ENCODE results near the gene GAS5. TPM values are rescaled to one million over a fixed set of nuclear protein-coding genes. Genes with fewer than 3 reads are reported as not detected.

The GAS5 gene
- total and polyA plus RNA-seq, 9 of the 15 experiments (the other 6 are each of a cell fraction or from before 2014, with no cell fraction given): 565 to 1,860 (median 1,006) TPM

DNA sequence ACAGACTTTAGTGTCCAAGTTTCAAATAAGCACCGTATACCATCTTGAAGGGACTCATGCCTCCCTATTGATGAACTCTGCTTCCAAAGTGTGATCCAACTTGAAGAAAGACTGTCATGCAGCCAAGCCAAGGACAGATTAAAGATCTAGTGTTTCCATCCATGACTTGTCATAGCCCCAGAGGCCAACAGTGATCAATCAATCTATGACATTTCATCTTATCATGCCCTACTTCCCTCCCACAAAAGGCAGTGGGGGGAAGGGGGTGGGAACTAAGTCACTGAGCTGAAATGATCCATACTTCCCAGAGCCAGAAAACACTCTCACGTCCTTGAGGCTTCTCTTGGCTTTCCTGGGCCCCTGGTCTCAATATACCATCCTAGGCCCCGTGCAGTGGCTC, 45.3 kb upstream of the GAS5 start (continued):
- TF ChIP-seq, protein P1, sequence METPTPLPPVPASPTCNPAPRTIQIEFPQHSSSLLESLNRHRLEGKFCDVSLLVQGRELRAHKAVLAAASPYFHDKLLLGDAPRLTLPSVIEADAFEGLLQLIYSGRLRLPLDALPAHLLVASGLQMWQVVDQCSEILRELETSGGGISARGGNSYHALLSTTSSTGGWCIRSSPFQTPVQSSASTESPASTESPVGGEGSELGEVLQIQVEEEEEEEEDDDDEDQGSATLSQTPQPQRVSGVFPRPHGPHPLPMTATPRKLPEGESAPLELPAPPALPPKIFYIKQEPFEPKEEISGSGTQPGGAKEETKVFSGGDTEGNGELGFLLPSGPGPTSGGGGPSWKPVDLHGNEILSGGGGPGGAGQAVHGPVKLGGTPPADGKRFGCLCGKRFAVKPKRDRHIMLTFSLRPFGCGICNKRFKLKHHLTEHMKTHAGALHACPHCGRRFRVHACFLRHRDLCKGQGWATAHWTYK (CRISPR knock-in tag; IDR thresholded peaks at IDR 0.05): 0 out of 2 replicates have a peak, but pooled peaks have one; percentile 18
- TF ChIP-seq CXXC5 (CRISPR knock-in tag; IDR thresholded peaks at IDR 0.05) (no peak), NR4A1 (CRISPR knock-in tag; IDR thresholded peaks at IDR 0.05) (no peak), NR4A1 (tag; IDR thresholded peaks at IDR 0.05) (no peak), MBD2 (IDR thresholded peaks at IDR 0.05; ENCODE audit: borderline replicate concordance, low read depth) (no peak), MAFG (tag; conservative IDR thresholded peaks at IDR 0.05) (peak; percentile 10; the same call in 1 of the 2 replicates), ZNF384 (IDR thresholded peaks at IDR 0.05; ENCODE audit: low read depth, low read length) (no peak)

DNA sequence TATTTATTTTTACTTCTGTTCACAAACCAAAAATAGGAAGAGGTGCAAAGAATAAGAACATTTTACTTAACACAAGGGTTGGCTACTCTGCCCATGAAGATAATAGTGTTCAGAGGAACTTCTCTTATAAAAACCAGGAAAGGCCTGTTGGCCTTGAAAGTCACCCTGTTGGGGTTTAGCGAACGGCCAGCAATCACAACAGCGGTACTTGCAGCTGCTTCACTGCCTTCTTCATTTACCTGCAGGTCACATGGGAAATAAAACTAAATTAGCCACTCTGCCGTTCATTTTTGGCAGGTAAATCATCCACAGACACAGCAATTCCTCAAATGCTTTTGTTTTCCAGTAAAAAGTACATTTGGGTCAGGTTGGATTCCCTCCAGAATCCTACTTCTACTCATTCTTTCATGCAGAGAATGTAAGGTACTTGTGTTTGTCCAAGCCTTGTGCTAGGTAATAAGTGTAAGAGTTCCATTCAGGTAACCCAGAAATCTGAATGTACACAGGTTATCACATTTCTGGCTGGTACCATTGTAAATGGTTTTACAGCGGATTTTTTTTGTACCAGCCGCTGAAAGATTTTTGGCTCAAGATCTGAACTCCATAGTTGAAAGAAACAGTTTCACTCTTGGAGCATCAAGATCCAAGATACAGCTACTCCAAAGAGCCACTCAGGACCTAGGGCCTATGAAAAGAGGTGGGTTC, 36.2 kb upstream of the GAS5 start:
- Histone ChIP-seq H3K36me3 (ENCODE audit: control insufficient read depth, insufficient read depth, low read length) (no peaks in the 10 kb centered on the region), H3K4me3 (no peak overlapping the region), H3K9ac (ENCODE audit: insufficient read depth in 1 of 2, low read depth in 2 of 2, low read length in 2 of 2) (no peak overlapping the region), H3K9me3 (replicated peaks; ENCODE audit: control insufficient read depth, insufficient read depth, low read depth, low read length) (no peaks in the 10 kb centered on the region), H3K79me2 (ENCODE audit: control insufficient read depth, insufficient read depth, low read length) (no peaks in the 10 kb centered on the region), H3K9me1 (ENCODE audit: control insufficient read depth, insufficient read depth, low read length) (no peaks in the 10 kb centered on the region), H4K20me1 (replicated peaks; ENCODE audit: control insufficient read depth, insufficient read depth, low read length) (no peaks in the 10 kb centered on the region), H3K4me1 (replicated peaks in 1 of 2; ENCODE audit: control insufficient read depth in 2 of 2, insufficient read depth in 2 of 2, low read length in 2 of 2) (no peaks in the 10 kb centered on the region), H3K4me2 (ENCODE audit: insufficient read depth, low read length) (no peak overlapping the region), H2AFZ (ENCODE audit: low read depth, low read length) (no peak overlapping the region), H3K27ac (ENCODE audit: extremely low read depth, low read depth, low read length) (no peak overlapping the region), H3K27me3 (ENCODE audit: control insufficient read depth in 2 of 2, insufficient read depth in 2 of 2, low read length in 2 of 2) (no peaks in the 10 kb centered on the region)
- BruUV-seq (replicated peaks): no TSS peak
- ATAC-seq (no peak), FAIRE-seq (no peak), DNase-seq (ENCODE audit: extremely low read depth in 1 of 4, low spot score in 3 of 4) (no peak)
- ChIA-PET POLR2A (interaction anchor here (1.0 to 1.2 kb wide), 2 partner anchors 15 to 17 kb away, joined by 3 read pairs; no protein-coding TSS in a partner anchor), CTCF (ENCODE audit: low intra/inter-chr PET ratio) (no interaction called here)
- in situ Hi-C loops (cut with MboI) (no loop called here), intact Hi-C loops (cut with micrococcal nuclease) (no loop called here)
- WGBS (ENCODE audit: insufficient coverage, low coverage, missing lambda C conversion rate): 67% methylated on average over 6 of the region's 6 CpGs
- TF ChIP-seq MIER1 (IDR thresholded peaks at IDR 0.05; ENCODE audit: low read depth) (no peak), ZNF75A (CRISPR knock-in tag; IDR thresholded peaks at IDR 0.05) (no peak), MTA1 (IDR thresholded peaks at IDR 0.05; ENCODE audit: borderline replicate concordance) (no peak), ERF (CRISPR knock-in tag; IDR thresholded peaks at IDR 0.05) (no peak), RBM14 (IDR thresholded peaks at IDR 0.05; ENCODE audit: borderline replicate concordance, insufficient read depth, low read depth, low read length) (no peak), FOSL1 (tag; conservative IDR thresholded peaks at IDR 0.05) (no peak)
- TF ChIP-seq, protein P2, sequence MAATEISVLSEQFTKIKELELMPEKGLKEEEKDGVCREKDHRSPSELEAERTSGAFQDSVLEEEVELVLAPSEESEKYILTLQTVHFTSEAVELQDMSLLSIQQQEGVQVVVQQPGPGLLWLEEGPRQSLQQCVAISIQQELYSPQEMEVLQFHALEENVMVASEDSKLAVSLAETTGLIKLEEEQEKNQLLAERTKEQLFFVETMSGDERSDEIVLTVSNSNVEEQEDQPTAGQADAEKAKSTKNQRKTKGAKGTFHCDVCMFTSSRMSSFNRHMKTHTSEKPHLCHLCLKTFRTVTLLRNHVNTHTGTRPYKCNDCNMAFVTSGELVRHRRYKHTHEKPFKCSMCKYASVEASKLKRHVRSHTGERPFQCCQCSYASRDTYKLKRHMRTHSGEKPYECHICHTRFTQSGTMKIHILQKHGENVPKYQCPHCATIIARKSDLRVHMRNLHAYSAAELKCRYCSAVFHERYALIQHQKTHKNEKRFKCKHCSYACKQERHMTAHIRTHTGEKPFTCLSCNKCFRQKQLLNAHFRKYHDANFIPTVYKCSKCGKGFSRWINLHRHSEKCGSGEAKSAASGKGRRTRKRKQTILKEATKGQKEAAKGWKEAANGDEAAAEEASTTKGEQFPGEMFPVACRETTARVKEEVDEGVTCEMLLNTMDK (IDR thresholded peaks at IDR 0.05; ENCODE audit: borderline replicate concordance, insufficient read depth, low read depth, low read length, poor library complexity, severe bottlenecking): no peak
